Activated CD4-positive, alpha-beta memory T cell treated with anti-CD3 and anti-CD28 coated beads, Interleukin-2, amount 10 ng/mL, durations not matched to agents 7 days and 5 days (primary cell): ENCODE data around the gene LENG8. TPM values are rescaled to one million over a fixed set of nuclear protein-coding genes. Genes with fewer than 3 reads are reported as not detected.
A peak's percentile ranks its signal among the peaks of the same experiment; 100 is the strongest.
"Not testable (repeated sequence)": the region's sequence is repeated elsewhere in the genome, so short reads cannot be mapped to it uniquely, and the experiment has no call there.

Source experiments
- CTCF ChIA-PET: fragments of 350-600 bp; sonication (Branson Sonifier 250); formaldehyde crosslinking; loops from one replicate; lab custom pipeline; 2021; ENCODE audit warnings: antibody characterized with exemption, inconsistent platforms; lab: Charles Lee
- POLR2A ChIA-PET: fragments of 350-600 bp; sonication (Branson Sonifier 250); formaldehyde crosslinking; loops from one replicate; lab custom pipeline; 2021; ENCODE audit warnings: antibody characterized with exemption; lab: Charles Lee
- DNase-seq: peaks from one replicate; pipeline ENCODE4 v3.0.0-alpha.2; 2020
- H3K27ac Mint-ChIP-seq: one replicate; pipeline ENCODE4 v1.8.0; 2021; ENCODE audit warnings: mild to moderate bottlenecking, mixed read lengths
- H3K27me3 Mint-ChIP-seq: one replicate; pipeline ENCODE4 v1.8.0; 2021; ENCODE audit warnings: mixed read lengths
- H3K36me3 Mint-ChIP-seq: one replicate; pipeline ENCODE4 v1.8.0; 2021; ENCODE audit warnings: low read depth, mixed read lengths
- H3K4me1 Mint-ChIP-seq: one replicate; pipeline ENCODE4 v1.8.0; 2021; ENCODE audit warnings: mixed read lengths
- H3K4me3 Mint-ChIP-seq: one replicate; pipeline ENCODE4 v1.8.0; 2021; ENCODE audit warnings: mild to moderate bottlenecking, mixed read lengths
- H3K9me3 Mint-ChIP-seq: one replicate; pipeline ENCODE4 v1.8.0; 2021; ENCODE audit warnings: mixed read lengths
- total RNA-seq, 2 experiments: library from RNA; stranded (reverse); gene quantifications; one replicate each; pipeline ENCODE4 v1.2.3, GENCODE V29; 2021

Gene LENG8
- total RNA-seq, 2 experiments from 2014 or later = 231 to 233 TPM

DNA sequence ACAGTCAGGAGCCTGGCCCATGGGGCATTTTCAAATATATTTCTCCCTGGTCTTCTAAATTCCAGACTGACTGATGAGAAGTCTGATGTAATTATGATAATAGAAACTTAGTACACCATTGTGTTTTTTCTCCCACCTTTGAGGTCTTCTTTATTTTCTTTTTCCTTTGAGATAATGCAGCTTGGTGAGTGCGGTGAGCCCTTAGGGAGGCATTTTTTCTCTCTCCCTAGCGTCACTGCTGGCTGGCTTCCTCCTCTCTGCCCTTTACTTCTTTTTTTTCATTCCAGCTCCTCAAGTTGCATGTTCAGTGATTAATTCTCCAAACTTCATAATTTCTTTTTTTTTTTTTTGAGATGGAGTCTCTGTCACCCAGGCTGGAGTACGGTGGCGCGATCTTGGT, 36.9 kb downstream of the LENG8 start:
- peaks cover 29% of the 10 kb centered on the region for H3K4me1 Mint-ChIP-seq
- H3K9me3 Mint-ChIP-seq = no peaks in the 10 kb centered on the region
- peaks cover 35% of the 10 kb centered on the region for H3K27me3 Mint-ChIP-seq
- no peaks in the 10 kb centered on the region for H3K36me3 Mint-ChIP-seq
- ChIA-PET CTCF (interaction anchor here (0.6 to 1.1 kb wide), 2 partner anchors 20 to 189 kb away, joined by 3 read pairs; no protein-coding TSS in a partner anchor), POLR2A (no interaction called here)
- no peak for DNase-seq
- no peak overlapping the region for H3K27ac Mint-ChIP-seq
- H3K4me3 Mint-ChIP-seq = no peak overlapping the region

DNA sequence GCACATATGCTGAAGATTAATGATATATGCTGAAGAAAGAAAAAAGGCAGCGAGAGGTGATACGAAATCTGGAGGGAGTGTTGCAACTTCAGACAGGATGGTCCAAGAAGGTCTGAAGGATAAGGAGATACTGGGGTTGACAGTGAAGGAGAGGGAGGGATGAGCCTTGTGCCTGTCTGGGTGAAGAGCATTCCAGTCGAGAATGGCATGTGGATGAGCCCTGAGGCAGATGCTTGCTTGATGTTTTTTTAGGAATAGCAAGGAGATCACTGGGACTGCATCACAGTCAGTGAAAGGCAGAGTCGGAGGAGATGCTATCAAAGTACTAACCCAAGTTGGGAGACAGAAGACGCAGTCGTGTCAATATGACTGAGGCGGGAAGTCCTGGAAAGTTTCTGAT, 40.3 kb downstream of the LENG8 start:
- Mint-ChIP-seq H3K36me3 (no peaks in the 10 kb centered on the region), H3K27me3 (peaks cover 30% of the 10 kb centered on the region), H3K4me1 (peaks cover 11% of the 10 kb centered on the region), H3K9me3 (no peaks in the 10 kb centered on the region), H3K27ac (no peak overlapping the region), H3K4me3 (no peak overlapping the region)
- no peak for DNase-seq
- ChIA-PET CTCF (interaction anchor here (1.0 kb wide), 1 partner anchor 10 kb away, joined by 4 read pairs; no protein-coding TSS in a partner anchor), POLR2A (no interaction called here)

DNA sequence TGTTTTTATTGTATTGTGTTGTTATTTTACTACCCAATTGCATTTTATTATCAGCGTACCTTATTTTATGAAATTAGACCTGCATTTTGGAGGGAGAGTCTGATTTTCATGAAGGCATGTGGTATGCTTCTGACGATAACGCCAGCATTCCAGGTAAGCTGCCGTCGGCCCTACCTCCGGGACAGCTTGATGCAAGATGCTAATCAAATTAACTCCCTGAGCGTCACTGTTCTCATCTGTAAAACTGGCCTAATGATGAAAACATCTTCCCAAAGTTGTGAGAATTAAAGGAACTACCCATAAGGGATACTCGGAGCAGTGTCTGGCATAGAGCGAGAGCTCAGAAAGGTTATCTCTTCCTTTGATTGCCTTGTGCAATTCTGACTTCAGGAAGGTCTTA, 40.8 kb downstream of the LENG8 start:
- Mint-ChIP-seq H3K9me3 (no peaks in the 10 kb centered on the region), H3K4me3 (no peak overlapping the region), H3K4me1 (peaks cover 9% of the 10 kb centered on the region), H3K27ac (no peak overlapping the region), H3K36me3 (no peaks in the 10 kb centered on the region), H3K27me3 (peaks cover 28% of the 10 kb centered on the region)
- ChIA-PET CTCF (no interaction called here), POLR2A (no interaction called here)
- no peak for DNase-seq

DNA sequence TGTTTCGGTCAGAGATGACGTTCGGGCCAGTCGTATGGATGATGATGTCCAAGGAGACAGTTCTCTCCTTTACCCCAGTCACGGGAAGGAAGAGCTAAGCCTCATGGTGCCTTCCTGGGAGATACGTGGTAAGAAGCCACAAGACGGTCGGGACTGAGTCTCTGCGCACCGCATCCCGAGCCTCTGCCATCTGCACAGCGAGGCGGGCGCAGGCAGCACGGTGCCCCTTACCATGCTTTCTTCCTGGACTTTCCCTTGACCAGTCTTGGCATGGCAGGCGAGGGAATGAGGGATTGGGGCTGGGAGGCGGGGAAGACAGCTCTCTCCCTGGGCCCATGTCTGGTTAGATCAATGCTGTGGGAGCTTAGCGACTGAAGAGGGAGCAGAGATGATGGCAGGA, 43.6 kb downstream of the LENG8 start:
- no peaks in the 10 kb centered on the region for H3K36me3 Mint-ChIP-seq
- peaks cover 36% of the 10 kb centered on the region for H3K27me3 Mint-ChIP-seq
- POLR2A ChIA-PET = no interaction called here
- no peak overlapping the region for H3K27ac Mint-ChIP-seq
- H3K4me1 Mint-ChIP-seq = peaks cover 5% of the 10 kb centered on the region
- no peak overlapping the region for H3K4me3 Mint-ChIP-seq
- CTCF ChIA-PET = no interaction called here
- H3K9me3 Mint-ChIP-seq = no peaks in the 10 kb centered on the region
- DNase-seq = no peak

DNA sequence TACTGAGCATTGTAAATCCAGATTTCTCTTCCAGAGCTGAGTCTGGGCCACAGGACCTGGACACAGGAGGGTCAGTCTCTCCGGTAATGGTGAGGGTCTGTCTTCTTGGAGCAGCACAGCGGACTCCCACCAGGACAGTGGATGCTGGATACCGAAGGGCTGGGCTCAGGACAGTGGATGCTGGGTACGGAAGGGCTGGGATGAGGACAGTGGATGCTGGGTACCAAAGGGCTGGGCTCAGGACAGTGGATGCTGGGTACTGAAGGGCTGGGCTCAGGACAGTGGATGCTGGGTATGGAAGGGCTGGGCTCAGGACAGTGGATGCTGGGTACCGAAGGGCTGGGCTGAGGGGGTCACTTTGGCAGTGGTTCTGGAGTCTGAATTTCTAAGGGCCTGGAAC, 44.1 kb downstream of the LENG8 start:
- H3K4me1 Mint-ChIP-seq, H3K4me3 Mint-ChIP-seq, H3K27ac Mint-ChIP-seq, DNase-seq, H3K36me3 Mint-ChIP-seq, H3K9me3 Mint-ChIP-seq, POLR2A ChIA-PET, CTCF ChIA-PET: not testable (repeated sequence)
- peaks cover 41% of the 10 kb centered on the region for H3K27me3 Mint-ChIP-seq

DNA sequence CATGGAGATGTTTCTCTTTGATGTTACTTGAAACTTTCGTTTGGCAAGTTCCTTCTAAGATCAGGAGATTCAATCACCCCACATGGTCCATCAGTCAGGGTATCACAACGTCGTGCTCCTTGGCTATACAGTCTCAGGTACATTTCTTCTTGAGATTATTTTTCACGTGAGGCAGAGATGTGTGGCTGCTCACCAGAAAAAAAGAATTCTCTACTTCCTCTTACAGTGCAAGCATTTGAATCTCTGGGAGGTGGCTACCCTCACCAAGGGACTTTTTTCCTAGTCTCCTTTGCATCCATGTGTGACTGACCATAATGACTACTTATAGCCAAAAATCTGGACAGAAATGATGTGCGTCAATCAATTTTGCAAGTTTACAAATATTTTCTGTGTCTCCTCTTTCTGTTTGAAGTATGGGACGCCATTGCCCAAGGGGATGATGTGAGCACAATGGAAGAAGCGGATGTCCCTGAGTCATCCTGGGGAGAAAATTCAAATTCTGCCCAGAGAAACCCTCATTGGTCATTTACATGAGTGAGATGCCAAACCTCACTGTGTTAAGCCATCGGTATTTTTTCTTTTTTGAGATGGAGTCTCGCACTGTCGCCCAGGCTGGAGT, 45.1 kb downstream of the LENG8 start:
- no peak overlapping the region for H3K27ac Mint-ChIP-seq
- ChIA-PET CTCF (no interaction called here), POLR2A (no interaction called here)
- H3K4me1 Mint-ChIP-seq = peaks cover 19% of the 10 kb centered on the region
- no peak overlapping the region for H3K4me3 Mint-ChIP-seq
- no peaks in the 10 kb centered on the region for H3K36me3 Mint-ChIP-seq
- no peaks in the 10 kb centered on the region for H3K9me3 Mint-ChIP-seq
- peaks cover 47% of the 10 kb centered on the region for H3K27me3 Mint-ChIP-seq
- DNase-seq = no peak

DNA sequence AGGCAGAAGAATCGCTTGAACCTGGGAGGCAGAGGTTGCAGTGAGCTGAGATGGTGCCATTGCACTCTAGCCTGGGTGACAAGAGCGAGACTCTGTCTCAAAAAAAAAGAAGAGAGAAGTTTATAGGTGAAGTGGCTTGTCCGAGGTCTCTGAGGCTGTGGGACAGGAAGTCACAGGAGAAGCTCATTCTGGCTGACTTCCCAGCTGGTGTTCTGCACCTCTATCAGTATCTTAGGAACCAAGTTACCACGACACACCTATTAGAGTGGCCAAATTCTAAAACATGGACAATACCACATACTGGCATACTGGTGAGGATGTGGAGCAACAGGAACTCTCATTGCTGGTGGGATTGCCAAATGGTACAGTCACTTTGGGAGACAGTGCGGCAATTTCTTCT, 46.3 kb downstream of the LENG8 start:
- Mint-ChIP-seq H3K27me3 (peaks cover 43% of the 10 kb centered on the region), H3K4me1 (peaks cover 23% of the 10 kb centered on the region)
- CTCF ChIA-PET = interaction anchor here (0.8 to 1.1 kb wide), 2 partner anchors 14 to 180 kb away, joined by 4 to 5 read pairs; no protein-coding TSS in a partner anchor
- DNase-seq, H3K4me3 Mint-ChIP-seq, H3K36me3 Mint-ChIP-seq, POLR2A ChIA-PET, H3K9me3 Mint-ChIP-seq, H3K27ac Mint-ChIP-seq: not testable (repeated sequence)

DNA sequence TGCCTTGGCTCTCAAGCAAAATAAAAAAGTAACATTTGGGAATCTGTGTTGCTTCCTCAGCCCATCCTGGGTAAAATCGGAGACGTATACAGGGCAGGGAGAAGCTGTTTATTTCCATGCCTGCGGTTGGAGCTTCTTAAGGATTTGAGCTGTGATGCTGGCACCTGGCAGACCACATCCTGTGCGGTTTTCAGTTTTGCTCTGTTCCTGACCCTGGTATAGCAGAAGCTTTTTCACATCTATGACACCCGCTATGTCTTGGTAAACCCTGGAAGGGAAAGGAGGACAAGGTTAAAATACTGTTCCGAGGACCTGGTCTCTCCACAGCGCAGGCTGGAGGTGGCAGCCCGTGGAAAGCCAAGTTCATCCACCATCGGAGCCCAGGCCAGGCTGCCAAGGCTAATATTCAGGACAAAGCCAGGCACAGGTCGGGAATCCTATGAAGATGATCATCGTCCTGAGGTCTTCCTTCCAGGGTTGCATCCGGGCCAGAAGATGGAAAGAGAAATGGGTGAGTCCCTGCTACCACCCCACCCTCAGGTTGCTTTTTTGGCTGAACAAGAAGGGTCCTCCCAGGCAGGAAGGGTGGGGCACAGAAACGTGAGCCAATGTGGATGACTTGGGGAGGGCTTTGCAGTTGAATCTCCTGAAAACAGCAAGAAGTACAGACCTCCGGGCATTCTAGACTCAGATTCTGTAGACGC, 48.9 kb downstream of the LENG8 start:
- DNase-seq = peak; percentile 52
- H3K9me3 Mint-ChIP-seq, H3K36me3 Mint-ChIP-seq, H3K4me3 Mint-ChIP-seq, POLR2A ChIA-PET, H3K27ac Mint-ChIP-seq: not testable (repeated sequence)
- peaks cover 42% of the 10 kb centered on the region for H3K27me3 Mint-ChIP-seq
- H3K4me1 Mint-ChIP-seq = peaks cover 30% of the 10 kb centered on the region
- CTCF ChIA-PET = interaction anchor here (1.1 kb wide), 1 partner anchor 17 kb away, joined by 4 read pairs; no protein-coding TSS in a partner anchor

DNA sequence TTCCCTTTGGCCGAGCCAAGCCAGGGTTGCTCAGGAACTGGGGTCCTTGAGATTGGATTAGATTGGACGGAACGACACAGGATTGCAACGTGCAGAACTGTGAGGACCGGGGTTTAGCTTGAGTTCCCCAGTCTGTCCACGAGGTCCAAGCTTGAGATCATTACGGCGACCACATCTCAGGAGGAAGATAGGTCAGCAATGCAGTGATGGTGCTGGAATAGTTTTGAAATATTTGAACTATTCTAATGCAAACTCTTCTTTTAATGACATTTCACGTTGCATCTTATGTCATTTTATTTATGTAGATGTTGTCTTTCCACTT, 49.4 kb downstream of the LENG8 start:
- DNase-seq, H3K4me3 Mint-ChIP-seq, H3K27ac Mint-ChIP-seq, POLR2A ChIA-PET, H3K9me3 Mint-ChIP-seq, H3K36me3 Mint-ChIP-seq: not testable (repeated sequence)
- Mint-ChIP-seq H3K27me3 (peaks cover 42% of the 10 kb centered on the region), H3K4me1 (peaks cover 30% of the 10 kb centered on the region)
- CTCF ChIA-PET = interaction anchor here (1.0 kb wide), 1 partner anchor 20 kb away, joined by 3 read pairs; no protein-coding TSS in a partner anchor

DNA sequence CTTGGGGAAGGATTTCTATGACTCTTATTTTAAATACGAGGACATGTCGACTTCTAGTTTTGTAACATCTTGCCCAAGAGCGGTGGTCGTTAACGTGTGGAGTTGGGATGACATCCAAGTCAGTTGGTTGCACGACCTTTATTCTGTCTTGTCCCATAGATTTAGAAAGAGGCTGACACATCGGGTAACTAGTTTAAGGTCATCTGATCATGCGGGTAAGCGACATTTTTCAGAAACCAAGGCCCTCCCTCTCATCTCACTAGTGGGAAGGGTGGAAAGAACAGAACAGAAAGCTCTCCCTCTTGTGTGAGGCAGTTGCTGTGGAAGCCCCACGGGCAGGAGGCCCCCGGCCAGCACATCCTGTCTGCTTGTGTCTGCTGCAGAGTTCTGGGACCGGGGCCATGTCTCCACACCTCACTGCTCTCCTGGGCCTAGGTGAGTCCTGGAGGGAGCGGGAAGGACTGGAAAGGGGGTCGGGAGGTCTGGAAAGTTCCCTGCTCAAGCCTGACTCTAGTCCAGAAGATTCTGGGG, 53.6 kb downstream of the LENG8 start, which contains the start of gene LAIR2:
Gene LAIR2, plus strand, starts transcription at position 314 of the 531 bp plus-strand sequence. Its CDS starts 88 bp downstream, at position 402.
- peaks cover 34% of the 10 kb centered on the region for H3K27me3 Mint-ChIP-seq
- peak within 1 kb of the TSS; percentile 49 for H3K4me3 Mint-ChIP-seq
- peaks cover 3% of the 10 kb centered on the region for H3K36me3 Mint-ChIP-seq
- ChIA-PET POLR2A (no interaction called here), CTCF (interaction anchor here (0.9 kb wide), 1 partner anchor 170 kb away, joined by 3 read pairs; no protein-coding TSS in a partner anchor)
- peak; percentile 32 for DNase-seq
- H3K4me1 Mint-ChIP-seq = peaks cover 55% of the 10 kb centered on the region
- H3K27ac Mint-ChIP-seq = no peak within 1 kb of the TSS
- H3K9me3 Mint-ChIP-seq = no peaks in the 10 kb centered on the region

DNA sequence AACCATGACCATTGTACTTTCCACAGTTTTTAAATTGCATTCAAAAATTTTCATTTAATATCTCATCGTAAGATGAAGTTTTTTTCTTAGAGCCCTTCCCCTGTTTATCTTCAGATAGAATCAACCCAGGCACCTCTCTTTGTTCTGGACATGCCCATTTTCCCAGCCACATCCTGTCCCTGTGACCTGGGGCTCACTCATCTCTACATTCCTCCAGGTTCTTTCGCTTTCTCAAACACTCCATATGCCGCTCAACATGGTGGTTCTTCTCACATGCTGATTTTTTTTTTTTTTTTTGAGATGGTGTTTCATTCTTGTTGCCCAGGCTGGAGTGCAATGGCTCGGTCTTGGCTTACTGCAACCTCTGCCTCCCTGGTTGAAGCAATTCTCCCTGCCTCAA, 56.5 kb downstream of the LENG8 start:
- POLR2A ChIA-PET = interaction anchor here (1.3 kb wide), 1 partner anchor 27 kb away, joined by 3 read pairs; no protein-coding TSS in a partner anchor
- Mint-ChIP-seq H3K4me3 (peak overlapping the region; percentile 9), H3K27me3 (peaks cover 18% of the 10 kb centered on the region), H3K4me1 (peaks cover 48% of the 10 kb centered on the region)
- CTCF ChIA-PET = interaction anchor here (0.7 kb wide), 1 partner anchor 19 kb away, joined by 3 read pairs; no protein-coding TSS in a partner anchor
- H3K27ac Mint-ChIP-seq, H3K36me3 Mint-ChIP-seq, DNase-seq, H3K9me3 Mint-ChIP-seq: not testable (repeated sequence)

DNA sequence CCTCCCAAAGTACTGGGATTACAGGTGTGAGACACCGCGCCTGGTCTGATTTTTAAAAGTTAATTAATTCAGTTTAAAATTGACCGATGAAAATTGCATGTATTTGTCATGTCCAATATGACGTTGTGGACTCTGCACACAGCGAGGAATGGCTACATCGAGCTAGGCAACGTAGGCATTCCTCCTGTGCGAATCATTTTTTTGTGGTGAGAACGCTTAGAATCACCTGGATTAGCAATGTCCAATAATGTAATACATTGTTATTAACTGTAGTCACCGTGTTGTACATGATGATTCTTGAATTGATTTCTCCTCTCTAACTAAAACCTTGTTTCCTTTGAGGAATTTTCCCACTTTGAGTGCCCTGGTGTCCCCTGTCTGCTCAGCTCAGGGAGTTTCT, 57.1 kb downstream of the LENG8 start:
- DNase-seq = no peak
- H3K27ac Mint-ChIP-seq = peak overlapping the region; percentile 61
- H3K4me1 Mint-ChIP-seq = peaks cover 48% of the 10 kb centered on the region
- H3K27me3 Mint-ChIP-seq = peaks cover 16% of the 10 kb centered on the region
- no peaks in the 10 kb centered on the region for H3K9me3 Mint-ChIP-seq
- H3K36me3 Mint-ChIP-seq = peaks cover 3% of the 10 kb centered on the region
- H3K4me3 Mint-ChIP-seq = peak overlapping the region; percentile 35
- ChIA-PET POLR2A (interaction anchor here (0.5 to 1.3 kb wide), 2 partner anchors 25 to 27 kb away, joined by 3 read pairs; no protein-coding TSS in a partner anchor), CTCF (interaction anchor here (0.7 kb wide), 1 partner anchor 20 kb away, joined by 3 read pairs; no protein-coding TSS in a partner anchor)
